Central memory CD8-positive, alpha-beta T cell (primary cell): Measurements from ENCODE around the gene CPNE7.
"Not testable (repeated sequence)": the region's sequence is repeated elsewhere in the genome, so short reads cannot be mapped to it uniquely, and the experiment has no call there.

Source experiments
- ATAC-seq: fragments of 150-1000 bp; cut with Tn5 transposase; replicated peaks from 2 replicates; pipeline ENCODE4 v1.10.0; 2022; ENCODE audit warnings: mild to moderate bottlenecking, moderate FRiP score, moderate number of reproducible peaks; ENCODE audit not compliant: poor library complexity, severe bottlenecking; ENCODE audit errors: extremely low read depth
- DNase-seq, 2 donors: peaks; one replicate each; pipeline ENCODE4 v3.0.0; 2021; ENCODE audit warnings: low spot score in 2 of 2
- H3K27ac Mint-ChIP-seq: one replicate; pipeline ENCODE4 v1.8.0; 2022; ENCODE audit warnings: low read depth, mild to moderate bottlenecking, moderate library complexity, mixed read lengths
- H3K27me3 Mint-ChIP-seq: one replicate; pipeline ENCODE4 v1.8.0; 2022; ENCODE audit warnings: mixed read lengths
- H3K36me3 Mint-ChIP-seq: one replicate; pipeline ENCODE4 v1.8.0; 2022; ENCODE audit warnings: mild to moderate bottlenecking, moderate library complexity, mixed read lengths; ENCODE audit not compliant: insufficient read depth
- H3K4me1 Mint-ChIP-seq: one replicate; pipeline ENCODE4 v1.8.0; 2022; ENCODE audit warnings: mixed read lengths
- H3K4me3 Mint-ChIP-seq: one replicate; pipeline ENCODE4 v1.8.0; 2022; ENCODE audit warnings: mild to moderate bottlenecking, moderate library complexity, mixed read lengths
- H3K9me3 Mint-ChIP-seq: one replicate; pipeline ENCODE4 v1.8.0; 2022; ENCODE audit warnings: mixed read lengths

CPNE7 gene

GRCh38 chr16:89620406-89620841 lies 44.9 kb downstream of the CPNE7 start:
- H3K27ac Mint-ChIP-seq = no peak overlapping the region
- peaks cover 14% of the 10 kb centered on the region for H3K4me1 Mint-ChIP-seq
- peaks cover 25% of the 10 kb centered on the region for H3K27me3 Mint-ChIP-seq
- H3K9me3 Mint-ChIP-seq = peaks cover 10% of the 10 kb centered on the region
- no peak for ATAC-seq
- peaks cover 4% of the 10 kb centered on the region for H3K36me3 Mint-ChIP-seq
- no peak overlapping the region for H3K4me3 Mint-ChIP-seq
- DNase-seq = no peak

DNA sequence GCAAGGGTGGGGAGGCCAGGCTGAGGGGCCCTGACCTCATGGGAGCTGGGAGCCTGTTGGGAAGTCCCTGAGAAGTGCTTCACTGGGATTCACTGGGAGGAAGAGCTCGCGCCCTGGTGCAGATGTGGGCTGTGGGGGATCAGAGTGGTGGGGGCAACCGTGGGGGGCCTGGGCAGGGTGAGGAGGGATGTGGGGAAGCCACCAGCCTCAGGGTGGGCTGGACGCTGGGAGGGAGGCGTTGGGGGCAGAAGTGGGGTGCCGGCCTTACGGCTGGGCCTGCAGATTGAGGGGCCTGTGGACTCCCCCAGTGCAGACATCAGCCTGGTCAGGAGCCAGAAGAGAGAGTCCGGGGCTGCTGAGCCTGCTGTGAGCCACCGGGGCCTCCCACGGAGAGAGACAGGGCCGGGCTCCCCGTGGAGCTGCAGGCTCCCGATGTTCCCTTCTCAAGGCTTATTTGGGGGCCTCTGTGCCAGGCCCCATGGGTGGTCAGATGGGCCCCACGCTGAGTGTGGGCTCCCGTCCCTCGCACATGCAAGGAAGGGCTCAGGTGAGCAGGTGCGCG lies 45.7 kb downstream of the CPNE7 start:
- Mint-ChIP-seq H3K9me3 (peaks cover 10% of the 10 kb centered on the region), H3K4me1 (peaks cover 11% of the 10 kb centered on the region), H3K27me3 (peaks cover 25% of the 10 kb centered on the region), H3K27ac (no peak overlapping the region), H3K36me3 (peaks cover 3% of the 10 kb centered on the region), H3K4me3 (no peak overlapping the region)
- ATAC-seq = no peak
- no peak for DNase-seq

DNA sequence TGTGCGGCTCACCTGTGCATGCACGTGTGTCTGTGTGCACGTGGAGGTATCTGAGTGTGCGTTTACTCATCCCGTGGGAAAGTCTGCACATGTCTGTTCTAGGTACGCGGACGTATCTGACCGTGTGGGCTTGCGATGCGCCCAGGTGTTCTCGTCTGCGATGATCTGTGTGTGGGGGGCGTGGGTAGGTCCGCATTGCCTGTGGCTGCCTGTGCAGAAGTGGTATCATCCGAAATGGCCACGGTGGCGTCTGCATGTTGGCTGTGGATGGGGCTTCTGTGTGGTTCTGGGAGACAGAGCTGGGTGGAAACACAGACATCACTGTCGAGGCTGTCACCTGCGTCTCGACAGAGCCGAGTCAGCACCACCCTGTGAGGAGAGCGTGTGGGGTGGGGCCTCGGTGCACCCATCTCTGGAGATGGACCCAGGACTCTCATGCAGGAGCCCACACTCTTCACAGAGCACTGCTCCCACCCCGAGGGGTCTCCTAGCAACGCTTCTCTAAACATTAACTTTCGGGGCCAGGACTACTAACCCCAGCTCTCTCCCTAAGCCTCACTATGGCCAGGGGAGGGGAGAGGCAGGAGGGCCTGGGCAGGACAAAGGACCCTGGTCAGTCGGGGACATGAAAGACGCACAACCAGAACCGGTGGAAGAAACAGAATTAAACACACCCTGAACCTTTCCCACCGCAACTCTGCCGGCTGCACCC lies 46.3 kb downstream of the CPNE7 start:
- no peak for DNase-seq
- ATAC-seq = no peak
- Mint-ChIP-seq H3K36me3 (no peaks in the 10 kb centered on the region), H3K27ac (no peak overlapping the region), H3K4me1 (peaks cover 5% of the 10 kb centered on the region), H3K27me3 (peaks cover 25% of the 10 kb centered on the region), H3K9me3 (peaks cover 4% of the 10 kb centered on the region), H3K4me3 (no peak overlapping the region)

- Mint-ChIP-seq H3K4me1 (no peaks in the 10 kb centered on the region), H3K9me3 (no peaks in the 10 kb centered on the region), H3K27ac (no peak overlapping the region), H3K27me3 (peaks cover 25% of the 10 kb centered on the region), H3K36me3 (no peaks in the 10 kb centered on the region), H3K4me3 (no peak overlapping the region)
- DNase-seq = no peak
- ATAC-seq = no peak
Measured at GRCh38 chr16:89623511-89624261, 48.1 kb downstream of the CPNE7 start.

- ATAC-seq = no peak
- peaks cover 25% of the 10 kb centered on the region for H3K27me3 Mint-ChIP-seq
- no peaks in the 10 kb centered on the region for H3K4me1 Mint-ChIP-seq
- H3K36me3 Mint-ChIP-seq = no peaks in the 10 kb centered on the region
- no peak overlapping the region for H3K4me3 Mint-ChIP-seq
- no peaks in the 10 kb centered on the region for H3K9me3 Mint-ChIP-seq
- no peak overlapping the region for H3K27ac Mint-ChIP-seq
- no peak for DNase-seq
Measured at GRCh38 chr16:89624777-89625761, 49.5 kb downstream of the CPNE7 start.

DNA sequence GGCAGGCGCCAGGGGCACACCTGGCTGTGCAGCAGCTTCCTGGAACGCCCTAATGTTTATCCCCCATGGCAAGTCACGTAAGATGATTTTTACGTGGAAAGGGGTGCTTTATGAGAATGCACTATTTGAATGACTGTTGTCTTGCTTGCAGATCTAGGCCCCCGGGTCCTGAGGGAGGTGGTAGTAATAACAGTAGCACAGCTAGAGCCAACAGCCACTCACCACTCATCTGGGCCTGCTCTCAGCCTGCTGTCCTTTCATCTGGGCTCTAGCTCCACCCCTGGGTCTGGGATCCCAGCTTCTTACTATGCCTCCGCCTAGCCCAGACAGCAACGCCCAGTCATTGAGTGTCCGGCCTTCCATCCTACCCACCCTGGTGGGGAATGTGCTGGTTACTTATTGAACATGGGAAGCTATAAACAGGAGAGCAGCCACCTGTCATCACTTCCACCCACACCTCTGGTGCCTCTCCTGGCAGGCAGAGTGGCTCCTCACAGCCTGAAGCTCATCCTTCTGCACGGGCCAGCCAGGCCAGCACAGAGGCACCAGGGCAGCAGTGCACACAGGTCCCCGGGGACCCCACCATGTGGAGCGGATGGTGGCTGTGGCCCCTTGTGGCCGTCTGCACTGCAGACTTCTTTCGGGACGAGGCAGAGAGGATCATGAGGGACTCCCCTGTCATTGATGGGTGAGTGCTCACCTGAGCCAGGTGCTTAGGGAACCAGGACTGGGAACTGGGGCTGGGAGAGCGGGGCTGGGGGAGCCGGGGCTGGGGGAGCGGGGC lies 54.5 kb downstream of the CPNE7 start:
- no peak for ATAC-seq
- Mint-ChIP-seq H3K27me3 (peaks cover under 1% of the 10 kb centered on the region), H3K27ac (no peak overlapping the region), H3K4me3 (no peak overlapping the region), H3K36me3 (no peaks in the 10 kb centered on the region), H3K4me1 (no peaks in the 10 kb centered on the region), H3K9me3 (no peaks in the 10 kb centered on the region)
- DNase-seq = no peak

GRCh38 chr16:89633064-89633631 lies 57.6 kb downstream of the CPNE7 start:
- no peaks in the 10 kb centered on the region for H3K27me3 Mint-ChIP-seq
- H3K9me3 Mint-ChIP-seq = no peaks in the 10 kb centered on the region
- no peak for ATAC-seq
- no peaks in the 10 kb centered on the region for H3K4me1 Mint-ChIP-seq
- no peak overlapping the region for H3K27ac Mint-ChIP-seq
- H3K4me3 Mint-ChIP-seq = no peak overlapping the region
- DNase-seq = no peak
- H3K36me3 Mint-ChIP-seq = no peaks in the 10 kb centered on the region

DNA sequence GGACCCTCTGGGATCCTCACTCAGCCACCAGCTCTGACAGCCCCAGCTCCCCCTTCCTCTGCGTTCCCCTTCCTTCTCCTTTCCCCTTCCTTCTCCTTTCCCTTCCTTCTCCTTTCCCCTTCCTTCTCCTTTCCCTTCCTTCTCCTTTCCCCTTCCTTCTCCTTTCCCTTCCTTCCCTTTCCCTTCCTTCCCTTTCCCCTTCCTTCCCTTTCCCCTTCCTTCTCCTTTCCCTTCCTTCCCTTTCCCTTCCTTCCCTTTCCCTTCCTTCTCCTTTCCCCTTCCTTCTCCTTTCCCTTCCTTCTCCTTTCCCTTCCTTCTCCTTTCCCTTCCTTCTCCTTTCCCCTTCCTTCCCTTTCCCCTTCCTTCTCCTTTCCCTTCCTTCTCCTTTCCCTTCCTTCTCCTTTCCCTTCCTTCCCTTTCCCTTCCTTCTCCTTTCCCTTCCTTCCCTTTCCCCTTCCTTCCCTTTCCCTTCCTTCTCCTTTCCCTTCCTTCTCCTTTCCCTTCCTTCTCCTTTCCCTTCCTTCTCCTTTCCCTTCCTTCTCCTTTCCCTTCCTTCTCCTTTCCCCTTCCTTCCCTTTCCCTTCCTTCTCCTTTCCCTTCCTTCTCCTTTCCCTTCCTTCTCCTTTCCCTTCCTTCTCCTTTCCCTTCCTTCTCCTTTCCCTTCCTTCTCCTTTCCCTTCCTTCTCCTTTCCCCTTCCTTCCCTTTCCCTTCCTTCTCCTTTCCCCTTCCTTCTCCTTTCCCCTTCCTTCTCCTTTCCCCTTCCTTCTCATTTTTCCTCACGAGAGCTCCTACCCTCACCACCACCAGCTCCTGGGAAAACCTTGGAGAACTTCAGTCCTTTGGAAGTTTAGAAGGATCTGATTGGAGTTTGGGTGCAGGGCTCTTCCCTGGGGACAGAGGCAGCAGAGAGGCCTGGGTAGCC lies 59.2 kb downstream of the CPNE7 start:
- not testable (repeated sequence) for H3K36me3 Mint-ChIP-seq, H3K4me1 Mint-ChIP-seq, ATAC-seq, DNase-seq, H3K27me3 Mint-ChIP-seq, H3K4me3 Mint-ChIP-seq, H3K9me3 Mint-ChIP-seq, H3K27ac Mint-ChIP-seq

DNA sequence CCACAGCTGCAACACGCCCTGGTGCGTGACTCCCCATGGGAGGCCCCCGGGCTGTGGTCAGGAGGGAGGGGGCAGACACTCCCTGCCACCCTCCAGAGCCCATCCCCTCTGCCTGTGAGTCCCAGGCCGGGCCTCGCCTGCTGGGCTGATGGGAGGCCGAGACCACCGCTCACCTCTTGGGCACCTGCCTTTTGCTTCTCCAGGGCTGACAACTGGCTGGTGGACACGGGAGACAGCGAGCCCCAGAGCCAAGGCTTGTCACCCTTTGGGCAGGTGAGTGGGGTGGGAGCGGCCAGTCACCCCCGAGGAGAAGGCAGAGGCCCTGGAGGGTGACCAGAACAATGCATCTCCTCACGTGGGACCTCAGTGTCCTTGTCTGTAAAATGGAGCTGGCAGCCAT lies 61.1 kb downstream of the CPNE7 start:
- Mint-ChIP-seq H3K4me3 (no peak overlapping the region), H3K27ac (no peak overlapping the region), H3K9me3 (no peaks in the 10 kb centered on the region), H3K4me1 (peaks cover 11% of the 10 kb centered on the region), H3K36me3 (peaks cover 1% of the 10 kb centered on the region), H3K27me3 (no peaks in the 10 kb centered on the region)
- no peak for ATAC-seq
- DNase-seq = no peak

GRCh38 chr16:89637379-89637778 lies 61.8 kb downstream of the CPNE7 start:
- no peak for DNase-seq
- Mint-ChIP-seq H3K27me3 (no peaks in the 10 kb centered on the region), H3K27ac (no peak overlapping the region), H3K36me3 (peaks cover 1% of the 10 kb centered on the region), H3K4me3 (no peak overlapping the region), H3K9me3 (no peaks in the 10 kb centered on the region), H3K4me1 (peaks cover 11% of the 10 kb centered on the region)
- no peak for ATAC-seq

DNA sequence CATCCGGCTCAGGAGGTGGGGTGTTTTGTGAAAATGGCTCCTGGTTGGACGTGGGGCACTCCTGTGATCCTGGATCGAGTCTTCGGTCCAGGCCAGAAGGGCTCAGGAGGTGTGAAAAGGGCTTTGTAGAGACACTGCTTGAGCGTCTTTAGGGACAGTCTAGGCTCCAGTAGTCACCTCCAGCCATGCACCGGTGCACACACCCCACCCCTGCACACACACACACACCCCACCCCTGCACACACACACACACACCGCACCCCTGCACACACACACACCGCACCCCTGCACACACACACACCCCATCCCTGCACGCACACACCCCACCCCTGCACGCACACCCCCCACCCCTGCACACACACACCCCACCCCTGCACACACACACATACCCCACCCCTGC lies 62.9 kb downstream of the CPNE7 start:
- no peak overlapping the region for H3K27ac Mint-ChIP-seq
- no peaks in the 10 kb centered on the region for H3K27me3 Mint-ChIP-seq
- DNase-seq (no peak), ATAC-seq (no peak)
- no peak overlapping the region for H3K4me3 Mint-ChIP-seq
- peaks cover 3% of the 10 kb centered on the region for H3K36me3 Mint-ChIP-seq
- H3K4me1 Mint-ChIP-seq = peaks cover 11% of the 10 kb centered on the region
- H3K9me3 Mint-ChIP-seq = no peaks in the 10 kb centered on the region
